ENCODE data around the gene HYCC2. TPM values are rescaled to one million over a fixed set of nuclear protein-coding genes. Genes with fewer than 3 reads are reported as not detected.

HYCC2 gene
- total RNA-seq (2022; extraction: Qiagen RNA extraction; ENCODE audit: low read depth) = 1.5 to 4.8 TPM (median 4.3 TPM) in 5 replicates

DNA sequence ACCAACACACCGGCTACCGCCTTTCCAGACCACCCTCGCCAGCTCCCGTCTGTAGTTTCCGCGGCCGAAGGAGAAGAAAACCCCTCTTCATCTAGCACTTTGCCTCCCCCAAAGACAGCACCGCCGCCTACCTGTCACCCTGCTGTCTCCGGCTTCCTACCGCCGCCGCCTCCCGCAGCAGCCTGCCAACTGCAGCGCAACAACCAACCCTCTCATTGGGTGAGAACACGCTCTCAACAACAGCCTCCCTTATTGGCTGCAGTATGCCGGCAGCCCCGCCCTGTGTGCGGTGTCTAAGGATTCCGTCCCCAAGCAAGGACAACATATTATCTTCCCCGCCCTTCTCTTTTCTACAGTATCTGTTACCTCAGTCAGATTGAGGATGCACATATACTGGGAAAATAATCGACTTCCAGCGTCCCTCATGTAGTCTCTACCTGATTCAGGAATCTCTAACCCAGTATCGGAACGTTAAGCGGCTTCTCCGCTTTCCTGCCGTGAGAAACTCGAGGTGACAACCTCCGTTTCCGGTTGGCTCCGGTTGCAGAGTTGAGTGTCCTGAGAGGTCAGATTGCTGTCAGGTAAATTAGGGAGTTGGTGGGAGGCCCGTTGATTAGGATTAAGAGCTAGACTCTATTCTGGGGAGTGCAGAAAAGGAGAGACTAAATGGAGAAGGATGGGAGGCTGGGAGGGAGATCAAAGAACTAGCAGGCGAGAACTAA lies at the start of gene HYCC2, which contains the start of gene NDUFB3:
Gene HYCC2 (minus strand): TSS at position 193 of the 722 bp plus-strand sequence. CDS start 47,662 bp downstream, outside the sequence.
Gene NDUFB3 (plus strand): TSS at position 523 of the 722 bp plus-strand sequence. CDS start 6,882 bp downstream, outside the sequence.

DNA sequence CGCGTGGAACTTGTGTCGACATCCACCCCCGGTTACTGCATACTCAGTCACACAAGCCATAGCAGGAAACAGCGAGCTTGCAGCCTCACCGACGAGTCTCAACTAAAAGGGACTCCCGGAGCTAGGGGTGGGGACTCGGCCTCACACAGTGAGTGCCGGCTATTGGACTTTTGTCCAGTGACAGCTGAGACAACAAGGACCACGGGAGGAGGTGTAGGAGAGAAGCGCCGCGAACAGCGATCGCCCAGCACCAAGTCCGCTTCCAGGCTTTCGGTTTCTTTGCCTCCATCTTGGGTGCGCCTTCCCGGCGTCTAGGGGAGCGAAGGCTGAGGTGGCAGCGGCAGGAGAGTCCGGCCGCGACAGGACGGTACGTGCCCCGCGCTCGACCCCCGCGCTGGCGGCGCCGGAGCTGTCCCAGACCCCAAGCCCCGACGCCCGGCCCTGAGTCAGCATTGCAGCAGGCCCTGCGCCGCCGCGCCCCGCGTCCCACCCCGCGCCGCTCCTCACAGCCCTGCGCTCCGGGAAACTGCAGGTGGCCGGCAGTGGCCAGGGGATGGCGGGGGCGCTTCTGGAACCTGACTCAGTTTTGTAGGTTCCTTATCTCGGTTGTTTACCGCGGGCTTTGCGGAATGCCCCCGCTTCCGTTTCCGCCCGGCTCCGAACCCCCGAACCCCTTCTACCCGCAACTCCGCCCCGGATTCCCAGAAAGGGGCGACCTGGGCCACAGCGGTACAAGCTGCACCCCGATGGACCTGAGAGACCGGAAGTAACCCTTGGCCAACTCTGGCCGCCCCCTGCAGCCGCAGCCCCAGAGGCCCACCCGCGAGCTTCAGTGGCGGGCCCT lies 44.9 kb upstream of the HYCC2 start, which contains the start of gene CFLAR:
Gene CFLAR (plus strand): TSS at position 50 of the 844 bp plus-strand sequence. CDS start 13,702 bp downstream, outside the sequence.

Other genes with a start within 250 kb of the HYCC2 start
- gene CLK1, start 207.0 kb downstream of the HYCC2 start, total RNA-seq (2022; extraction: Qiagen RNA extraction; ENCODE audit: low read depth) = 25.4 to 48.1 TPM (median 39.1 TPM) in 5 replicates
- gene PPIL3, start 182.6 kb downstream of the HYCC2 start, total RNA-seq (2022; extraction: Qiagen RNA extraction; ENCODE audit: low read depth) = 19.2 to 25.8 TPM (median 24.4 TPM) in 5 replicates
- gene NIF3L1, start 182.3 kb downstream of the HYCC2 start, total RNA-seq (2022; extraction: Qiagen RNA extraction; ENCODE audit: low read depth) = 37.9 to 44.1 TPM (median 41.3 TPM) in 5 replicates
- gene ORC2, start 108.0 kb downstream of the HYCC2 start, total RNA-seq (2022; extraction: Qiagen RNA extraction; ENCODE audit: low read depth) = 12.5 to 18.1 TPM (median 14.1 TPM) in 5 replicates
- gene NDUFB3, start 330 bp upstream of the HYCC2 start, total RNA-seq (2022; extraction: Qiagen RNA extraction; ENCODE audit: low read depth) = 125 to 180 TPM (median 128 TPM) in 5 replicates
- gene CFLAR, start 44.5 kb upstream of the HYCC2 start, total RNA-seq (2022; extraction: Qiagen RNA extraction; ENCODE audit: low read depth) = 70.8 to 82.4 TPM (median 78.8 TPM) in 5 replicates
- gene CASP10, start 111.5 kb upstream of the HYCC2 start, total RNA-seq (2022; extraction: Qiagen RNA extraction; ENCODE audit: low read depth) = 1.5 to 3.2 TPM (median 2.1 TPM) in 5 replicates
- gene CASP8, start 188.9 kb upstream of the HYCC2 start, total RNA-seq (2022; extraction: Qiagen RNA extraction; ENCODE audit: low read depth) = 34.3 to 40.4 TPM (median 36.8 TPM) in 5 replicates